Measurements from ENCODE around the gene RRP15.

- TF ChIP-seq CTCF (IDR thresholded peaks at IDR 0.05) (no peak), POLR2A (IDR thresholded peaks at IDR 0.05) (no peak)
These were observed 30.5 kb downstream of the RRP15 start for GRCh38 chr1:218315638-218316037.
